Right lobe of liver (tissue), 6 donors: ENCODE results near the gene NPIPA8. TPM values are rescaled to one million over a fixed set of nuclear protein-coding genes. Genes with fewer than 3 reads are reported as not detected.
"Not testable (repeated sequence)": the region's sequence is repeated elsewhere in the genome, so short reads cannot be mapped to it uniquely, and the experiment has no call there.

Experiments
- ATAC-seq, 4 donors: fragments of 200-7000 bp; cut with Tn5 transposase; one replicate each; pipeline ENCODE4 v1.9.1; 2020; ENCODE audit warnings: mild to moderate bottlenecking in 4 of 4, moderate library complexity in 4 of 4
- DNase-seq, 3 donors: peaks; one replicate each; pipeline ENCODE4 v3.0.0-alpha.2; 2020
- H3K27ac ChIP-seq, 3 donors: fragments of 200-600 bp; one replicate each; pipeline ENCODE4 v1.8.0; 2022
- H3K27me3 ChIP-seq, 2 donors: fragments of 200-600 bp; one replicate each; pipeline ENCODE4 v1.8.0; 2022
- H3K36me3 ChIP-seq, 4 donors: fragments of 200-600 bp; sonication (generic) in 1 of 4; one replicate each; pipeline versions ENCODE4 v1.5.1 to v1.8.0; 2017 to 2022; ENCODE audit warnings: control low read depth in 1 of 4
- H3K4me1 ChIP-seq, 4 donors: fragments of 200-600 bp; sonication (generic) in 1 of 4; one replicate each; pipeline versions ENCODE4 v1.5.1 to v1.8.0; 2017 to 2022; ENCODE audit warnings: control low read depth in 1 of 4
- H3K4me3 ChIP-seq, 3 donors: fragments of 200-600 bp; one replicate each; pipeline ENCODE4 v1.8.0; 2022
- H3K9me3 ChIP-seq, 4 donors: fragments of 200-600 bp; sonication (generic) in 1 of 4; one replicate each; pipeline versions ENCODE4 v1.5.1 to v1.8.0; 2017 to 2022; ENCODE audit warnings: control low read depth in 1 of 4
- WGBS: methylation state at CpG from one replicate; pipeline ENCODE4 v1.1.6; 2018; ENCODE audit warnings: low coverage, low lambda C conversion rate; ENCODE audit not compliant: insufficient coverage; ENCODE audit errors: missing lambda C conversion rate; 5-methylcytosine and 5-hydroxymethylcytosine counted together
- intact Hi-C, 2 donors: fragments of 100-400 bp; cut with DNase I; formaldehyde crosslinking; loops; one replicate each; pipeline versions ENCODE4 v1.11.2 to v1.14.1; 2022
- total RNA-seq, 6 experiments: library from RNA; depleted of rRNA in 2 of 6; stranded (reverse); fragments of >200 nt in 2 of 6; fragmentation: NEBNext Ultra II Directional in 3 of 6; extraction: Animal tissue kit (Norgen Biotek cat#: 25700) in 3 of 6; gene quantifications; one replicate each; pipeline versions ENCODE4 v1.1.0 to v1.2.4, GENCODE V29; 2016 to 2023
- donor health status: DM: no; HTN: yes; CAD: no.
- donor health status: DM: no; HTN: no; CAD: no.
- donor health status: DM: no; HTN: no; CAD: no.
- donor health status: DM: no; HTN: yes; CAD: no.
- donor health status: DM: no; HTN: yes; CAD: no.

NPIPA8 gene
- total RNA-seq, 6 experiments from 2014 or later, result 0.13 to 4.3 (median 0.88) TPM; not detected in 3

GRCh38 chr16:18309159-18309558 is 27.4 kb downstream of the NPIPA8 start:
- DNase-seq, H3K9me3 ChIP-seq, H3K4me3 ChIP-seq, intact Hi-C loops, H3K27me3 ChIP-seq, ATAC-seq, H3K27ac ChIP-seq, H3K36me3 ChIP-seq, H3K4me1 ChIP-seq: not testable (repeated sequence)
- WGBS, result no CpG with 5 or more reads among the region's 2 CpGs

GRCh38 chr16:18307241-18307640 is 29.3 kb downstream of the NPIPA8 start:
- no CpG with 5 or more reads among the region's 3 CpGs for WGBS
- H3K36me3 ChIP-seq, ATAC-seq, H3K27me3 ChIP-seq, H3K4me3 ChIP-seq, DNase-seq, H3K9me3 ChIP-seq, H3K27ac ChIP-seq, intact Hi-C loops, H3K4me1 ChIP-seq: not testable (repeated sequence)

- DNase-seq, ATAC-seq, H3K27ac ChIP-seq, H3K36me3 ChIP-seq, H3K4me3 ChIP-seq, H3K4me1 ChIP-seq, H3K9me3 ChIP-seq, intact Hi-C loops, H3K27me3 ChIP-seq: not testable (repeated sequence)
- no CpG with 5 or more reads among the region's 5 CpGs for WGBS
Observed at GRCh38 chr16:18306066-18306465, 30.5 kb downstream of the NPIPA8 start.

- H3K9me3 ChIP-seq, H3K36me3 ChIP-seq, intact Hi-C loops, H3K4me3 ChIP-seq, H3K27ac ChIP-seq, H3K27me3 ChIP-seq, ATAC-seq, H3K4me1 ChIP-seq, DNase-seq: not testable (repeated sequence)
- no CpG with 5 or more reads among the region's 15 CpGs for WGBS
Observed at GRCh38 chr16:18303059-18303706, 33.4 kb downstream of the NPIPA8 start.

GRCh38 chr16:18297714-18298113 is 38.8 kb downstream of the NPIPA8 start:
- H3K9me3 ChIP-seq, ATAC-seq, H3K4me3 ChIP-seq, DNase-seq, H3K4me1 ChIP-seq, H3K27me3 ChIP-seq, intact Hi-C loops, H3K36me3 ChIP-seq, H3K27ac ChIP-seq: not testable (repeated sequence)
- no CpG with 5 or more reads among the region's 1 CpG for WGBS

- DNase-seq, H3K4me1 ChIP-seq, ATAC-seq, intact Hi-C loops, H3K36me3 ChIP-seq, H3K27me3 ChIP-seq, H3K4me3 ChIP-seq, H3K9me3 ChIP-seq, H3K27ac ChIP-seq: not testable (repeated sequence)
- WGBS, result no CpG with 5 or more reads among the region's 7 CpGs
Observed at GRCh38 chr16:18296931-18297330, 39.6 kb downstream of the NPIPA8 start.

- H3K4me3 ChIP-seq, H3K27ac ChIP-seq, H3K4me1 ChIP-seq, intact Hi-C loops, H3K9me3 ChIP-seq, H3K36me3 ChIP-seq, H3K27me3 ChIP-seq, DNase-seq: not testable (repeated sequence)
- peak in 1 of 4 donors; percentile 11 for ATAC-seq
- WGBS, result no CpG with 5 or more reads among the region's 5 CpGs
Observed at GRCh38 chr16:18294371-18294770, 42.2 kb downstream of the NPIPA8 start.

GRCh38 chr16:18293337-18293956 is 43.1 kb downstream of the NPIPA8 start:
- H3K4me1 ChIP-seq, intact Hi-C loops, H3K4me3 ChIP-seq, H3K27me3 ChIP-seq, DNase-seq, H3K27ac ChIP-seq, ATAC-seq, H3K9me3 ChIP-seq, H3K36me3 ChIP-seq: not testable (repeated sequence)
- WGBS, result 47% methylated on average over 1 of the region's 3 CpGs

- ATAC-seq, DNase-seq, H3K4me3 ChIP-seq, H3K9me3 ChIP-seq, H3K27ac ChIP-seq, H3K4me1 ChIP-seq, H3K27me3 ChIP-seq, H3K36me3 ChIP-seq, intact Hi-C loops: not testable (repeated sequence)
- WGBS, result 17% methylated on average over 1 of the region's 2 CpGs
Observed at GRCh38 chr16:18290959-18291358, 45.6 kb downstream of the NPIPA8 start.

- intact Hi-C loops, H3K9me3 ChIP-seq, H3K27me3 ChIP-seq, H3K4me1 ChIP-seq, H3K36me3 ChIP-seq, DNase-seq, H3K4me3 ChIP-seq, ATAC-seq, H3K27ac ChIP-seq: not testable (repeated sequence)
- WGBS, result no CpG with 5 or more reads among the region's 1 CpG
Observed at GRCh38 chr16:18286342-18286741, 50.2 kb downstream of the NPIPA8 start.

- H3K4me1 ChIP-seq, DNase-seq, H3K27me3 ChIP-seq, intact Hi-C loops, H3K36me3 ChIP-seq, H3K4me3 ChIP-seq, H3K27ac ChIP-seq, H3K9me3 ChIP-seq, ATAC-seq: not testable (repeated sequence)
- no CpG with 5 or more reads among the region's 3 CpGs for WGBS
Observed at GRCh38 chr16:18280319-18280718, 56.2 kb downstream of the NPIPA8 start.

- H3K27ac ChIP-seq, H3K4me3 ChIP-seq, H3K27me3 ChIP-seq, ATAC-seq, H3K4me1 ChIP-seq, DNase-seq, intact Hi-C loops, H3K9me3 ChIP-seq, H3K36me3 ChIP-seq: not testable (repeated sequence)
- WGBS, result 14% methylated on average over 1 of the region's 3 CpGs
Observed at GRCh38 chr16:18276756-18277155, 59.8 kb downstream of the NPIPA8 start.
